GM18907 (cell line): Measurements from ENCODE around the gene RAN.
"Not testable (repeated sequence)": the region's sequence is repeated elsewhere in the genome, so short reads cannot be mapped to it uniquely, and the experiment has no call there.

Experiments
- ATAC-seq: cut with Tn5 transposase; IDR thresholded peaks from one replicate; pipeline ENCODE4 v1.9.1; 2021; ENCODE audit warnings: mild to moderate bottlenecking, moderate library complexity; ENCODE audit not compliant: unreplicated experiment

Gene RAN

DNA sequence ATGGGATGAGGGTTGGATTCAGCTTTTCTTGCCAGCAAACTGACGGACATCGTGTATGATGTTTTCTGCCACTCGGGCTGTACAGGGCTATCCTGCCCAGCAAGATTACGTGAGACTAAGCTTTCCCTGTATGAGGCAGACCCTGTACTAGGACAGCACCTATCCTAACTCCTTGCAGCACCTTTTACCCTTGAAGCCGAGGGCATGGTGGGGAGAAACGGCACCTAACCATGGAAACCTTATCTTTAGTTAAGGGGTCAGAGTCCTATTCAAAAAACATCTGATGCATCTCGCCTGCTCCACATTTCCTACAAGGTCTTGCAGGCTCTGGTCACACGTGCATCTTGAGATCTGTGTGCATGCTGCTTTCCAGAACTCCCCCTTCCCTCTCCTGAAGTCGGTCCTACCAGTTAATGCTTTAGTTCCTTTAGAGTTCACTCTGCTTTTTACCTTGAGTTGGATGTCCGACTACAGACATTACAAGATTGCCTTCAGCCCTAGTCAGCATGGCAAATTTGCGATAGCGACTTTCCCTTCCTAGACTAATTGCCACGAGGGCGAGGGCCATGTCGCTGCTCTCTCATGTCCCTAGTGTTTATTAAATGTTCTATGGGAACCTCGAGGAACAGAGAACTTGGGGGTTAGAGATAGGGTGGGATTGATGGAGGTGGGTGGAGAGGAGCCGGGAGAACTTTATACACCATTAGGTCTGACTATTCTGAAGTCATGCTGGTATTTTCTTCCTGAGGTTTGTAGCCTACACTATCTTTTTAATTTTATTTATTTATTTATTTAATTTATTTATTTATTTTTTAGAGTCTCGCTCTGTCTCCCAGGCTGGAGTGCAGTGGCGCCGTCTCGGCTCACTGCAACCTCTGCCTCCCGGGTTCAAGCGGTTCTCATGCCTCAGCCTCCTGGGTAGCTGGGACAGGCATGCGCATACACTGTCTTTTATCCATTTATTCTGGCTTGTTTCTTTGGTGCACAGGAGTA is 6.6 kb downstream of the RAN start:
- ATAC-seq: no peak

DNA sequence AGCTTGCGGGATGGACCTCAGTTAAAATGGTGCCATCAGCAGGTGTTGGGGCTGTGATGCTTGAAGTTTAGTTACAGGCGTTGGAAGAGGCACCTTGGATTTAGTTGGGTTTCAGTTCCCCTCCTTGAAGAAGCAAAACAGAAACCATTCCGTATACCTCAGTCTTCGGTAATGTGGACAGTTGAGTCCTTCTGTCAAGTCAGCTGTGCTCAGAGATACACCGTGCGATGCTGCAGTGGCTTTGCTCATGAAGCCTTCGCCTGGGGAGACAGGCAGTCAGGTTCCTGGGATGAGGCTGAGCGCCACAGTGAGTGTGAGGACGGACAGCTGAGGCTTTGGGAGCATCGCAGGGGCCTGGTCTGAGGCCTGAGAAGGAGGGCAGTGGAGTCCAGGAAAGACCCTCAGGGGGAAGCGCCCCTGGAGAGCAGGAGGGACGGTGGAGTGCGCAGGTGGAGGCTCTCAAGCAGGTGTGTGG is 7.4 kb downstream of the RAN start:
- peak; percentile 78 for ATAC-seq

DNA sequence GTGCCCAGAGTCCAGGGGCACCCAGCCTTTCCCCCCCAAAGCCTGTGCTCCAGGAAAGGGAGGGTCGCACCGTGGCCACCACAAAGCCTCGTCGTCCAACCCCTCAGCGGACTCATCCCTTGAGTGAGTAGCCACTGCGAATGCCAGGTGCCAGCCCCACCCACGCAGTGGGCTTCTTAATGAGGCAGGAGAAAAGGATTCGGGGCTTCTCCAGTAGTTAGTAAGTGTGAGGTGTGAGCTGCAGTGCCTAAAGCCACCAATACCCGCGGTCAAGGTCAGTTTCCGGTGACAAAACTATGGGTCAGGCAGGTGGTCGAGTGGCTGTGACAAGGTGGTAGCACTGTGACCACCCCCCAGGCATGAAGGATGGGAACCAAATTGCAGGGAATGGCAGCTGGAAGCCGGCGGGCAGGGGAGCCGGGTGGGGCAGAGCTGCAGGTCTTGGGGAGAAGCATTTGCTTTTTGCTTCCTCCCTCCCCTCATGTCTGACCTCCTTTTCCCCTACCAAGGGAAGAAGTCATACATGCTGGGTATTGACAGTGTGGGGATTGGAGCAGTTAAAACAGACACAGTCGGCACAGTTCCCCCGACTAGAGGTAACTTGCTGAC is 8.0 kb downstream of the RAN start:
- peak; percentile 12 for ATAC-seq

DNA sequence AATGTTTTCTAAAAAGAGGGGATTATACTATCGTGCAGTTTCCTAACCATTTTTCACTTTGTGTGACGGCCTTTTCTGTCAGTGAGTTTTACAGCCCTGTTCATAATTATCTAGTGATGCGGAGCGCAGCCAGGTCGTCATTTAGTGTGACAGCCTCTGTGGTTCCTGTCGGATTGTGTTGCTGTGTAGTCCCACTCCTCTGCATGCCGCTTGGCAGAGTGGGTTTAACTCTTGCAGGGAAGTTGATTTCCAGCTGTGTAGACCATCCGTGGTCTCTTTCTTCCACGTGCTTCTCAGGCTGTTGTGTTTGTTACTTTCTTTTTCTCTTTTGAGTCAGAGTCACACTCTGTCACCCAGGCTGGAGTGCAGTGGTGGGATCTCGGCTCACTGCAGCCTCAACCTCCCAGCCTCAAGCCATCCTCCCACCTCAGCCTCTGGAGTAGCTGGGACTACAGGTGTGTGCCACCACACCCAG is 8.6 kb downstream of the RAN start:
- peak; percentile 60 for ATAC-seq

DNA sequence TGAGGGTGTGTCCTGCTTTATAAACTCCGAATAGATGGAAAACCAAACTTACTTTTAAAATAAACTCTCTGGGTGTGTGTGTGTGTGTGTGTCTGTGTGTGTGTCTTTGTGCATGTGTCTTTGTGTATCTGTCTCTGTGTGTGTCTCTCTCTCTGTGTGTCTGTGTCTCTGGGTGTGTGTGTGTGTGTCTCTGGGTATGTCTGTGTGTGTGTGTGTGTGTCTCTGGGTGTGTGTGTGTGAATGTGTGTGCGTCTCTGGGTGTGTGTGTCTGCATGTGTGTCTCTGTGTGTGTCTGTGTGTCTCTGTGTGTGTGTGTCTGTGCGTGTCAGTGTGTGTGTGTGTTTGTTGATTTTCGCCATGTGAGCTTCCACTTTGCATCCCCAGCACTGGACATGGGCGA is 9.2 kb downstream of the RAN start:
- no peak for ATAC-seq

DNA sequence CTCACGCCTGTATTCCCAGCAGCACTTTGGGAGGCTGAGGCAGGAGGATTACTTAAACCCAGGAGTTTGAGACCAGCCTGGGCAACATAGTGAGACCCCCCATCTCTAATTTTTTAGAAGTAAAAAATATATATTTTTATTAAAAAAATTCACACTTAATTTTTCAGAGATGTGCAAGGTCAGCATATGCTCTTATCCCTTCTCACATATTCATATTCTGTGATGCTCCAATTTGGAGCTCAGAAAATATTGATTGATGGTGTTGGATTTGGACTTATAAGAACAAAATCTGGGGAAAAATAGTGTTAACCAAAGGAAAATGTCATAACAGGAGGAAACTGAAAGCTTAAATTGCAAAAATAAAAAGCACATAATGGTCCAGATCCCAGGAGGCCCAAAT is 9.7 kb downstream of the RAN start:
- ATAC-seq: no peak

DNA sequence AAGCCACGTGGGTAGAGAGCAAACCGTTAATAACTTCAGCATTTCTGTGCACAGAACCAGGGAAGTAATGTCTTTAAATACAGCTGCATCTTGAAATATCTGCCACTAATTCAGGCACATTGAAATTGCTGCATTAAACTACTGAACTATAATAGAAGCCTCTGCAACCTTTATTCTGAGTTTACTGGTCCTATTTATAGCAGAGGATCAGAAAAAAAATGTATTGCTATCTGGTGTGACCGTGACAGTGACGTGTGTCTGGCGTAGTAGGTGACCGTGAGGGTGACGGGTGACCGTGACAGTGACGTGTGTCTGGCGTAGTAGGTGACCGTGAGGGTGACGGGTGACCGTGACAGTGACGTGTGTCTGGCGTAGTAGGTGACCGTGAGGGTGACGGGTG is 15.3 kb downstream of the RAN start:
- not testable (repeated sequence) for ATAC-seq

DNA sequence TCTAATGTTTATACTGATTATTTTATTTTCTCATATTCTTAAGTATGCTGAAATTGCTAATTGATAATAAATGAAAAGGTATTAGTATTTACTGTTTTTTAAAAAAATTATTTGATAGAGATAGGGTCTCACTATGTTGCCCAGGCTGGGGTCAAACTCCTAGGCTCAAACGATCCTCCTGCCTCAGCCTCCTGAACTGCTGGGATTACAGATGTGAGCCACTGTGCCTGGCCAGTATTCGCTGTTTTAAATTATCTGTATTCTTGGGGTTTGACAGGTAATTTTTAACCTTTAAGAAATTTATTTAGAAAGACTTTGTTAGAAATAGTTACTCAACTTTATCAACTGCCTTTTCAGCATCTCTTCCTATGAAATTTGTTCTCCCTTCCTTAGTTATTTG is 32.2 kb downstream of the RAN start:
- ATAC-seq: no peak

DNA sequence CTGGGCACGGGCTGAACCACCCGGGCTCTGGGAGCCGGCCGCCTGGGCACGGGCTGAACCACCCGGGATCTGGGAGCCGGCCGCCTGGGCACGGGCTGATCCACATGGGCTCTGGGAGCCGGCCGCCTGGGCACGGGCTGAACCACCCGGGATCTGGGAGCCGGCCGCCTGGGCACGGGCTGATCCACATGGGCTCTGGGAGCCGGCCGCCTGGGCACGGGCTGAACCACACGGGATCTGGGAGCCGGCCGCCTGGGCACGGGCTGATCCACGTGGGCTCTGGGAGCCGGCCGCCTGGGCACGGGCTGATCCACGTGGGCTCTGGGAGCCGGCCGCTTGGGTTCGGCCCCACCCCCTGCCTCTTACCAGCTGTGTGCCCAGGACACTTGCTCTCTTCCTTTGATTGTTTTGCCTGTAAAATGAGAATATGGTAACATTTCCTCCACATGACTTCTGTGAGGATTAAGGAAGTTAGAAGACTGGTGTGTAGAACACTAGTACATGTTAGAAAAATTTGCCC is 33.1 kb downstream of the RAN start:
- ATAC-seq: not testable (repeated sequence)

DNA sequence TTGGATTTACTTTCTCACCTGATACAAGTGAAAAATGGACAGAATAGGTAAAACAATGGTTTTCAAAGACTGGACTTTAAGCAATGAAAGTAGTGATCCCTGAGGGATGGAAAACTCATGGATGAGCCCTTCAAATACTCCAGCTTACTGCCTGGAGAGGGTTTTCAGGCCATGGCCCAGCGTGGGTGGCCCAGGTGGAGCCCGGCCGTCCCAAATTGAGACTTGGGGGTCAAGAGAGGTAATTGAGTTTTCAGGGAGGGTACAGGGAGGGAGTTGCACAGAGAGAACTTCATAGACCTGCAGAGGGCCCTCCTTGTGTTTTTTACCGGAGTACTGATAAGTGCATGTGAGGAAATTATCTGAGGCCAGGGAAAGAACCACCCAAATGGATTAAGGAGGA is 37.2 kb downstream of the RAN start:
- ATAC-seq: no peak

DNA sequence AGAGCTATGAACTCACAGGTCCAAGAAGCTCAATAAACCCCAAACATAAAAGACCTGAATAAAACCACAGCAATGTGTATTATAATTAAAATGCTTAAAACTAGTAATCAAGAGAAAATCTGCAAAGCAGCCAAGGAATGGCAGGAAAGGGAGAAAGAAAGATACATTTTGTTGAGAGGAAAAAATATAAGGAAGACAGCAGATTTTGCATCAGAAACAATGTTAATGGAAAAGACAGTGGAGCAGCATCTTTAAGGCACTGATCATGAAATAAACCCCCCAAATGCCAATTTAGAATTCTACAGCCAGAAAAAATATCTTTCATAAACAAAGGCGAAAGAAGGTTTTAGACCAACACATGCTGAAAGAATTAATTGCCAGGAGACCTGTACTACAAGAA is 39.3 kb downstream of the RAN start:
- no peak for ATAC-seq

DNA sequence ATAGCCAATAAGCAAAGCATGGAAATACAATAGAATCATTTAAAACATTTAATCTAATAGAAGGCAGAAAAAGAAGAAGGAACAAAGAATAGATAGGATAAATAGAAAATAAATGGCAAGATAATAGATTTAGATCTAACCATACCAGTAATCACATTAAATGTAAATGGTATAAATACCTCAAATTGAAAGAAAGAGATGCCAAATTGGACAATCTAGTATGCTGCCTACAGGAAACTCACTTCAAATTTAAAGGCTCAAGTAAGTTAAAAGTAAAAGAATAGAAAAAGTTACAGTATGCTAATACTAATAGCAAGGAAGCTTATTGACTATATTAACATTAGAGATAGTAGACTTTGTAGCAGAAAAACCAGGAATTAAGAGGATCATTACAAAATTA is 40.1 kb downstream of the RAN start:
- ATAC-seq: no peak

DNA sequence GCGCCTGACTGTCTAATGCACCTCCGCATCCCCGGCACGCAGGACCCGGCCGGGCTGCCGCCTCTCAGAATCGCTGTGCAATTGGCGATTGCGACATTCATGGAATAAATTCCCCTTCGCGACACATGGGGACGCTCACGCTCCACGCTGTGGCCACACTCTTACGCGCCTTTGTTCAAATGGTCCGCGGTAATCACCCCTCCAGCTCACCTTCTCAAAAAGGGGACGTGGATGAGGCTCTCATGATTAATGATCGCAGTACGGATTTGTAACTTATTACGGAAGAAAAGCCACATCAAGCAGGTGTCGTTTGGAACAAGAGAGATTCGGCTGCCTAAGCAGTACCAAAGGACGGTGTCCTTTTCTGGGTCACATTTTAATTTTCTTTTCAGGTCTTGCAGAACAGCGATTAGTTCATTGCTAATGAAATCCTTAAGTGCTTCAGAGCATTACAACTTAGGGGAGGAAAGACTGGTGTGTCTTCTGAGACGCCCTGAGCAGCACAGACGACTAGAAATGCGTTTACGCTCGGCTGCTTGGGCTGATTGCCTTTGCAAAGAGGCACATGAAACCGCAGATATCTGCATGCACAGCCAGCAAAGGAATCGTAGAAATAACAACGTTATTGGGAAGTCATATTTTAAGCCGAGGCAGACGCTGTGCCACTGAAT is 44.5 kb downstream of the RAN start:
- ATAC-seq: no peak

DNA sequence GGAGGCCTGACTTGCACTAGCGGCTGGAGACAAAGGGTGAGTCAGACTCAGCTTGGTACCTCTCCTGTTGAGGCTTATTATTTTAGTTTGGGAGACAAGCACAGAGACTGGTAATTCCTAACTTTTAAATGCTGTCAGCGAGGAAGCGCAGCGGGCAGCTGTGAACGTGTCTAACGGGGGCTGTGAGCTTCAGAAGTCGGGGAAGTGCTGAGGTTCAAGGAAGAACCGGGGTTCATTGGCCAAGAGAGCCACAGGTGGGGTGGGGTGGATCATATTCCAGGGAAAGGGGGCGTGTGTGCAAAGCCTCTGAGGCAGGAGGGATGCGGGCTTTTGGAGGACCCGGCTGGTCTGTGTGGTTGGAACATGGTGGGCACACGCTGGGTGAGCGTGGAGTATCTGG is 45.7 kb downstream of the RAN start:
- ATAC-seq: no peak

DNA sequence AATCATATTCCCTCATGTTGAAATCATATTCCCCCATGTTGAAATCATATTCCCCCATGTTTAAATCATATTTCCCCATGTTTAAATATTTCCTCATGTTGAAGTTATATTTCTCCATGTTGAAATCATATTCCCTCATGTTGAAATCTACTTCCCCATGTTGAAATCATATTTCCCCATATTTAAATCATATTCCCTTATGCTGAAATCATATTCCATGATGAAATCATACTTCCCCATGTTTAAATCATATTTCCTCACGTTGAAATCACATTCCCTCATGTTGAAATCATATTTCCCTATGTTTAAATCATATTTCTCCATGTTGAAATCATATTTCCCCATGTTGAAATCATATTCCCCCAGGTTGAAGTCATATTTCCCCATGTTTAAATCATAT is 47.2 kb downstream of the RAN start:
- ATAC-seq: no peak

DNA sequence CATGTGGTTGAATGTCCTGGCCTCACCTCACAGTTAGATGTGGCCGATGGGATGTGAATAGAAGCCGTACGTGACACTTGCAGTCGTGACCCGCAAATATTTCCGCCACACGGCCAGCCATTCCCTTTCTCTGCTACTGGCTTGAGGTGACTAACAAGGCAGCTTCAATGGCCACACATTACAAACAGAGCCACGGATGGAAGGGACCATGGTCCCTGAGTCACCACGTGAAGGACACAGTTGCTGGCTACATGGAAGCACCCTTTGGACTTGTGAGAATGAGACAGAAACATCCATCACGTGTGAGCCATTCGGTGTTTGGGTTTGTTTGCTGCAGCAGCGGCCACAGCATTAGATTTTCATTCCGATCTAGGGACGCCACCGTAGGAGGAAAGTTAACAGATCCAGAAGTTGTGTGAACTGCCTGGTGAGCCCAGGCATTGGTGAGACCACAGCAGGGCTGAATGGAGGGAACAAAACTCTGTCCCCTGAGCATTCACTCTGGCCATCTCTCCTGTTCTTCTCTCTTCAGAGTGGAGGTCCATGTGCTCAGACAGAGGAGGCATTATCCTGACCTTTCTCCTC is 48.3 kb downstream of the RAN start:
- no peak for ATAC-seq

DNA sequence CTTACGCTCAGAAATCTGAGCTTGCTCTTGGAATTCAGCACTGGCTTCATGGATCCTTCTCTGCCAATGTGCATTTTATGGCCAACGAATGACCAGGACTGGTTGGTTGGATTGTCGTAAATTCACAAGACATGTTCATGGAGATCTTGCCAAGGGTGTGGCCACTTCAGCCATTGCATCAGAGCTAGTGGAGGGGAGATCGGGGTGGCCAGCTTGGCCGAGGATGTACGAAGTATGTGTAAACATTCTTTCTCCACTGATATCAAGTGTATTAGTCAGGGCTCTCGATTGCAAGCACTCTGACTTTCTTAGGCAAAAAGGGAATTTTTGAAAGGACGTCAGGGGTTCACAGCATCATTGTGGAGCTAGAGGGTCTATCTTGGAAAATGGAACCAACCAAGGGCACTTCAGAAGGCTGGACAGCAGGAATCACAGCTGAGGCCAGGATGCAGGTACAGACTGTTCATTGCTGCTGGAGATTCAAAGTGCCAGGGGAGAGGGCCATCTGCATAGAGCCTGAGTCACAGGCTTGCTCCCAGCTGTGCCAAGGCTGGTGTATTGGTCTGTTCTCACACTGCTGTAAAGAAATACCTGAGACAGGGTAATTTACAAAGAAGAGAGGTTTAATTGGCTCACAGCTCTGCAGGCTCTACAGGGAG is 49.0 kb downstream of the RAN start:
- no peak for ATAC-seq

DNA sequence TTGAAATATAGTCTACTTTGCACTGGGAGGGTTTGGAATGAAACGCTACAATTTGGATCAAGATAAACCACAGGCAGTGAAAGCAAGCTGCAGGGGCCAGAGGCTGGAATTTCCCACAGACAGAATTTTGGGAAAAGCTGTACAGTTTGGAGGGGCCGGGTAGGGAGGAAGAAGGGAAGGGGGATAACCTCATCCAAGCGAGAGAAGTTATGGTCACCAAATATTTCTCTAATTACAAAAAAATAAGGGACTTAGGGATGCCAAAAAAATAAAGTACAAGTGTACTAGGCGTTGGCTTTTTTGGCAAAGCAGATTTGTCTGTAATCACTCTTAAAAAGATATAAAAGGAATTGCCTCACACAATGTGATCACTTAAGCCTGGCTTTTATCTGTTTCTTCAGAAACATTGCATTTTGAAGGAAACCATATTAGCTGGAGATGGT is 50.7 kb downstream of the RAN start:
- ATAC-seq: no peak

DNA sequence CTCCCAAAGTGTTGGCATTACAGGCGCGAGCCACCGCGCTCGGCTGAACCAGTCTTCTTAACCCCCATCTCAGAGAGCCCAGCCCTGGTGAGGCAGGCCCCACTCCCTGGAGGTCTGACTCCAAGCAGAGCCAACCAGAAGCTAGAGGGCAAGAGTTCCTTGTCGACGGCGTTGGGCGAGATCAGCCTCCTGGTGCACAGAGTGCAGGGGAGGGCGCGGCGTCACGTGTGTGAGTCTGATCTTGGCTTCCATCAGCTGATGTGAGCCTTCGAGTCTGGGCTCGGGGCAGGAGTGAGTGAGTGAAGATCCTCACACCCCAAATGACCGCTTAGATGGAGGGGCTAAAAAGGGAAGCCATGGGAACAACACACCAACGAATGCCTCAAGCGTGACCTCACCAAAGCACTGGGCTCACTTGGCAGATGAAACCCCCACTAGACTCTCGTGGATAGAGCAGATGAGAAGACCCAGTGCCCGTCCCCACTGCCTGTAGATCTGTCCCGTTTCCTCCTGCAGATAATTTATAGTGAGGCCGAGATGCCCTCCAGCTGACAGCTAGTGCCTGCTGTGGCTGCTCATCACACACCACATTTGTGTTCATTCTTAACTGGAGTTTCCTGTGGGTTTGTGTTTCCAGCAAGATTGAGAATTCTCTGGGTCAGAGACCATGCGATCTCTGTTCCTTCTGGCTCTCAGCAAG is 53.2 kb downstream of the RAN start:
- ATAC-seq: no peak

DNA sequence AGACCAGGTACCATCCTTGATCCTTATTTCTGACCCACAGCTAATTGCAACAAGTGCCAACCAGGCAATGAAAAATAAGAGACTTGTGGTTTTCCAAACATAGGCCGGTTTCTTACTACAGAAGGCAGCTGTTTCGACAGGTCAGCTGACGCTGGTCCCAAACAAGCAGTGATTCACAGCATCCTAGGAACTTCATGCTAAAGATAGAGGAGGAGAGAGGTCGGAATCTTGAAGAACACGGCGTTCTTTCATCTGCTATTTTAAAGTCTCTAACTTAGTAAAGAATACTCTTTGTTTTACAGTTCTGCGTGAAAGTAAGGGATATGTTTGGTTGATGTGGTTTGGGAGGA is 53.8 kb downstream of the RAN start:
- no peak for ATAC-seq
